ENCODE measurements around the gene SLC24A4. TPM values are rescaled to one million over a fixed set of nuclear protein-coding genes. Genes with fewer than 3 reads are reported as not detected.

SLC24A4 gene
- total RNA-seq, 3 donors from 2014 or later, result 0.15 to 0.96 TPM; not detected in 1

- Histone ChIP-seq H3K27ac (peak overlapping the region; percentile 76 to 81), H3K4me3 (no peak overlapping the region), H3K27me3 (no peaks in the 10 kb centered on the region), H3K9me3 (no peaks in the 10 kb centered on the region), H3K36me3 (no peaks in the 10 kb centered on the region), H3K4me1 (no peaks in the 10 kb centered on the region)
- TF ChIP-seq POLR2A (IDR thresholded peaks at IDR 0.05) (no peak), POLR2AphosphoS5 (IDR thresholded peaks at IDR 0.05) (no peak), CTCF (IDR thresholded peaks at IDR 0.05) (no peak)
- intact Hi-C loops (cut with DNase I; ENCODE audit: low total_unique reads), result no loop called here
- DNase-seq (ENCODE audit: low spot score in 2 of 2), result peak in 1 of 2 donors; percentile 76
Observed at GRCh38 chr14:92500491-92500941, 177.6 kb downstream of the SLC24A4 start.

GRCh38 chr14:92501891-92502351, 179.0 kb downstream of the SLC24A4 start:
- Histone ChIP-seq H3K4me1 (no peaks in the 10 kb centered on the region), H3K36me3 (no peaks in the 10 kb centered on the region), H3K4me3 (no peak overlapping the region), H3K27ac (no peak overlapping the region), H3K27me3 (no peaks in the 10 kb centered on the region), H3K9me3 (no peaks in the 10 kb centered on the region)
- intact Hi-C loops (cut with DNase I; ENCODE audit: low total_unique reads), result no loop called here
- TF ChIP-seq CTCF (IDR thresholded peaks at IDR 0.05) (no peak), POLR2A (IDR thresholded peaks at IDR 0.05) (no peak), POLR2AphosphoS5 (IDR thresholded peaks at IDR 0.05) (no peak)
- DNase-seq (ENCODE audit: low spot score in 2 of 2), result no peak

DNA sequence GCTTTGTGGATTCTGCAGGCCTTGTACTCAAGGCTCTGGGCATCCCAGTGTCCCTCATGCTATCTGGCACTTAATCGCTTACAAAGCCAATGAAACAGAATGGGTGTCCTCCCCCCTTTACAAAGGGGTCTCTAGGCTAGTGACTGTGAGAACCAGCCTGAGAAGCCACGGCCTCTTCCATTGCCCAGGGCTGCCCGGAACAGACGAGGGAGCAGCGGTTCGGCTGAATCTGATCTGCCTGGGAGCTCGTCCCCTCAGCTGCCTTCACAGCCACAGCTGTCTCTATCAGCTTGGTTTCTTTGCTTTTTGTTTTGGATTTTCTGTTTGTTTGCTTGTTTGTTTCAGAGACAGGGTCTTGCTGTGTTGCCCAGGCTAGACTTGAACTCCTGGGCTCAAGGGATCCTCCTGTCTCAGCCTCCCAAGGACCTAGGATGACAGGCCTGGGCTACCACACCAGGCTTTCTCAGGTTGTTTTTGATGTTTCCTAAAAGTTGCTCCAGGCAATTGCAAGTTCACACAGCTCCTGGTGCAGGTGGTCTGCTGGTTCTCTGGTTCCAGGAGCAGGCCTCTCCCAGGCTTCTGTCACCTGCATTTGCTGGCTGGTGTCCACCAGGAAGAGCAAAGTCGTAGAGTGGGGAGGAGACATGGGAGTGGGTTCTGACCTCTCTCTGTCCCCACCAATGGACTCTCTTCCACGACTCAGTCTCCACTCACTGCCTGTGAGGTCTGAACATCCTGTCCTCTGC, 179.7 kb downstream of the SLC24A4 start:
- H3K27ac ChIP-seq, result no peak overlapping the region
- H3K4me3 ChIP-seq, result no peak overlapping the region
- H3K27me3 ChIP-seq, result no peaks in the 10 kb centered on the region
- TF ChIP-seq CTCF (IDR thresholded peaks at IDR 0.05) (no peak), POLR2AphosphoS5 (IDR thresholded peaks at IDR 0.05) (no peak), POLR2A (IDR thresholded peaks at IDR 0.05) (no peak)
- H3K36me3 ChIP-seq, result no peaks in the 10 kb centered on the region
- no peaks in the 10 kb centered on the region for H3K9me3 ChIP-seq
- DNase-seq (ENCODE audit: low spot score in 2 of 2), result no peak
- intact Hi-C loops (cut with DNase I; ENCODE audit: low total_unique reads), result no loop called here
- no peaks in the 10 kb centered on the region for H3K4me1 ChIP-seq

GRCh38 chr14:92503756-92504491, 181.0 kb downstream of the SLC24A4 start:
- DNase-seq (ENCODE audit: low spot score in 2 of 2), result no peak

More at GRCh38 chr14:92503756-92504491, 181.0 kb downstream of the SLC24A4 start:
- H3K27me3 ChIP-seq, result no peaks in the 10 kb centered on the region
- intact Hi-C loops (cut with DNase I; ENCODE audit: low total_unique reads), result no loop called here
- no peaks in the 10 kb centered on the region for H3K4me1 ChIP-seq
- H3K4me3 ChIP-seq, result no peak overlapping the region
- TF ChIP-seq POLR2A (IDR thresholded peaks at IDR 0.05) (no peak), CTCF (IDR thresholded peaks at IDR 0.05) (no peak), POLR2AphosphoS5 (IDR thresholded peaks at IDR 0.05) (no peak)
- no peaks in the 10 kb centered on the region for H3K9me3 ChIP-seq
- H3K27ac ChIP-seq, result peak overlapping the region; percentile 3 to 50
- H3K36me3 ChIP-seq, result no peaks in the 10 kb centered on the region

Measured in breast epithelium (tissue), 4 donors.